Choroid plexus epithelial cell (primary cell): ENCODE data around the gene CA5B.
"Not testable (repeated sequence)": the region's sequence is repeated elsewhere in the genome, so short reads cannot be mapped to it uniquely, and the experiment has no call there.

Experiments used
- DNase-seq: peaks from one replicate; pipeline ENCODE4 v3.0.0-alpha.2; 2010; ENCODE audit warnings: low read depth
- H3K4me3 ChIP-seq: 2 replicates; pipeline ENCODE4 v1.5.1; 2011; ENCODE audit warnings: low read depth, mild to moderate bottlenecking, control low read depth, low read length, moderate library complexity
- TF ChIP-seq, protein P1 (sequence below): conservative IDR thresholded peaks from 2 replicates; pipeline ENCODE4 v1.5.1; 2011; ENCODE audit warnings: low read depth, mild to moderate bottlenecking, control low read depth, inconsistent platforms, low read length, moderate library complexity

CA5B gene

DNA sequence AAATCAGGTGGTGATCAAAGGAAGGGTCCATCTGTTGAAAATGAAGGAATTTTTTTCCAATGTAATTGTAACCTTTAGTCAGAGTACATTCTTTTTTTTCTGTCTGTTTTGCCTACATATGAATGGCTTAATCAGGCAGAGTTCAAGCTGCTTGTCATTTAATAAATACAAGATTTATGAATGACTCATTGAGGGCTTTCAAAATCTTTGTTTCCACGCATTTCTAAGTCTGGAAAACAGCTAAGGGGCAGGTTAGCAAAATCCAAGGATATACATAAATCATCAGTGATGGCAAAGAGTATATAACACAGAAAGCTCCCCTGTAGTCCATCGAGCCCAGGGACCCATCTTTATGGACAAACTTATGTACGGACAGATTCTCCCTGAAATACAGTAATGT is 1.8 kb downstream of the CA5B start:
- H3K4me3 ChIP-seq: no peak overlapping the region
- TF ChIP-seq, protein P1, sequence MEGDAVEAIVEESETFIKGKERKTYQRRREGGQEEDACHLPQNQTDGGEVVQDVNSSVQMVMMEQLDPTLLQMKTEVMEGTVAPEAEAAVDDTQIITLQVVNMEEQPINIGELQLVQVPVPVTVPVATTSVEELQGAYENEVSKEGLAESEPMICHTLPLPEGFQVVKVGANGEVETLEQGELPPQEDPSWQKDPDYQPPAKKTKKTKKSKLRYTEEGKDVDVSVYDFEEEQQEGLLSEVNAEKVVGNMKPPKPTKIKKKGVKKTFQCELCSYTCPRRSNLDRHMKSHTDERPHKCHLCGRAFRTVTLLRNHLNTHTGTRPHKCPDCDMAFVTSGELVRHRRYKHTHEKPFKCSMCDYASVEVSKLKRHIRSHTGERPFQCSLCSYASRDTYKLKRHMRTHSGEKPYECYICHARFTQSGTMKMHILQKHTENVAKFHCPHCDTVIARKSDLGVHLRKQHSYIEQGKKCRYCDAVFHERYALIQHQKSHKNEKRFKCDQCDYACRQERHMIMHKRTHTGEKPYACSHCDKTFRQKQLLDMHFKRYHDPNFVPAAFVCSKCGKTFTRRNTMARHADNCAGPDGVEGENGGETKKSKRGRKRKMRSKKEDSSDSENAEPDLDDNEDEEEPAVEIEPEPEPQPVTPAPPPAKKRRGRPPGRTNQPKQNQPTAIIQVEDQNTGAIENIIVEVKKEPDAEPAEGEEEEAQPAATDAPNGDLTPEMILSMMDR: no peak
- no peak for DNase-seq

DNA sequence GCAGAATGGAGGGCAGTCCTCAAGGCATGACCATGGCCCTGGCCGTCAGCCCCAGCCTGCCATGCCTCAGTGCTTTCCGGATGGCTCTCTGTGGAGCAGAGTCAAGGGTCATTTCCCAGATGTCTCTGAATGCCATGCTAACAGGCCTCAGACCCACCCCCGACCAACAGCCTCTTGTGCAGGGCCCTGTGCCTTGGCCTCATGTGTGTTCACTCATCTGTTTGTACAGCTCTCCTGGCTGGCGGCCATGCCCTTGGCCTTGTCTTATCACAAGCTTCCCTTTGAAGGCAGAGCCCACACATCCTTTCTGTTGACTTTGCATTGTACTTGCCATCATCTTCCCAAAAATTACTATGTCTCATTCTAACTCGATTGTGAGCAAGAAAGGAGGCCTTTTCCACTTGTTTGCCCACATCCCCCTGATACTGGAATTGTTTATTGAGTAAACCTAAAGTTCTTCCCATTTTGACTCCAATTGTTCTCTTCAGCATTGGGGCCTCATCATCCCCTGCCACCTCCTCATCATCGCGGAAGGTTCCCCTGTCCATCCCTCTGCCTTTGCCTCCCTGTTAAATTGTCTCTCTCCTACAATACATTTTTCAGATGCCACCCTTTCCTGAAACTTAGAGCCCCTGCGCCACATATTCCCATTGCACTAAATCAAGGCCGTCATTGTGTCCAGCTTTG is 6.3 kb downstream of the CA5B start:
- no peak for DNase-seq
- no peak overlapping the region for H3K4me3 ChIP-seq
- TF ChIP-seq, protein P1: no peak

DNA sequence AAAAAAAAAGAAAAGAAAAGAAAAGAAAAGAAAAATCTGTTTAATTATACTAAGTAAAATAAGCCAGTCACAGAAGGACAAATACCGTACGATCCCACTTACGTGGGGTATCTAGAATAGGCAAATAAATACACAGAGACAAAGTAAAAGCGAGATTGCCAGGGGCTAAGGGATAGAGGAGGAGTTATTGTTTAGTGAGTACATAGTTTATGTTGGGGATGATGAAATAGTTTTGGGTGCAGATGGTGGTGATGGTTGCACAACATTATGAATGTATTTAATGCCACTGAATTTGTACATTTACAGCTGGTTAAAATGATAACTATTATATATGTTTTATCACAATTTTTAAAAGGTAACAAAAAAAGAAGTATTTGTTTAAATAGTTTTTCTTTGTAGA is 7.1 kb downstream of the CA5B start:
- TF ChIP-seq, protein P1: no peak
- DNase-seq: peak; percentile 38

DNA sequence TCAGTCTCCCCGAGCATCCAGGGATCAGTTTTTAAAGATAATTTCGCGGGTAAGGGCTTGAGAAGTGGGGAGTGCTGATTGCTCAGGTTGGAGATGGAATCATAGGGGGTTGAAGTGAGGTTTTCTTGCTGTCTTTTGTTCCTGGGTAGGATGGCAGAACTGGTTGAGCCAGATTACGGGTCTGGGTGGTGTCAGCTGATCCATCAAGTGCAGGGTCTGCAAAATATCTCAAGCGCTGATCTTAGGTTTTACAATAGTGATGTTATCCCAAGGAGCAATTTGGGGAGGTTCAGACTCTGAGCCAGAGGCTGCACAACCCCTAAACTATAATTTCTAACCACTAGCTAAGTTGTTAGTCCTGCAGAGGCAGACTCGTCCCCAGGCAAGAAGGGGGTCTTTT is 8.6 kb downstream of the CA5B start:
- DNase-seq, H3K4me3 ChIP-seq: not testable (repeated sequence)

More for the DNA sequence above, 7.1 kb downstream of the CA5B start:
- no peak overlapping the region for H3K4me3 ChIP-seq

DNA sequence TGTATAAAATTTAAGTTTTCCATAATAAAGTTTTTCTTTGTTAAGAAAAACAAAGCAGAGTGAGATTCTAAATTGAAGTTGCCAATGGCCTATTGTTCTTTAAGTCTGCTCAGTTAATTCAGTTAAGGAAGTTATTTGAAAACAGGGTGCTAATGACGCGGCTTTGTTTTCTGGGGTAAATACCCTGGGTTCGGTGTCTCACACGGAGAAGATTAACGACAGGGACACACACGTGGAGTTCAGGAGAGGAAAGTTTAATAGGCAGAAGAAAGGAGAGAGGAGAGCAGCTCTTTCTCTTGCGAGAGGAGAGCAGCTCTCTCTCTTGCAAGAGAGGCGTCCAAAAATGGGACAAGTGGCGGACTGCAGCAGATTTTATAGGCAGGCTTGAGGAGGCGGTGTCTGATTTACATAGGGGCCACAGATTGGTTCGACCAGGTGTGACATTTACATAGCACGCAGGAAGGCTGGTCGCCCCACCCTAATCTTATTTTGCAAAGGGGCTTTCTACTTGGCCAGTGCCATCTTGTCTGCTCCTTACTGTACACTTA is 9.6 kb downstream of the CA5B start:
- DNase-seq: no peak
- TF ChIP-seq, protein P1: no peak
- H3K4me3 ChIP-seq: no peak overlapping the region

DNA sequence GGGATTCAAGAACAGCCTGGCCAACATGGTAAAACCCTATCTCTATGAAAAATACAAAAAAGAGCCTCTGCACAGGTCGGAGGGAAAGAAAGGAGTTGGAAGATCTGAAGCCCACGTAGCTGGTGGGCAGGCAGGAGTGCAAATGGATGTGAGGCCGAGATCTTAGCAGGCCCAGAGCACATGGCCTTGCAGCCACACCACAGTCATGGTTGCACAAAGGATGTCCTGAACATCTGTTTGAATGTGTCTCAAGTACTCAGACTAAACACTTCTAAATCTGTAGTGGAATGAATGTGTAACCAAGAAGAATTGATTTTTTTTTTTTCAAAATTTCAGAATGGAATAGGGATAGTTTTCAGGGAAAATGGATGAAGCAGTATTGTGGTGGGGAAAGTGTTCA is 10.8 kb downstream of the CA5B start:
- no peak overlapping the region for H3K4me3 ChIP-seq
- DNase-seq: no peak
- TF ChIP-seq, protein P1: no peak

DNA sequence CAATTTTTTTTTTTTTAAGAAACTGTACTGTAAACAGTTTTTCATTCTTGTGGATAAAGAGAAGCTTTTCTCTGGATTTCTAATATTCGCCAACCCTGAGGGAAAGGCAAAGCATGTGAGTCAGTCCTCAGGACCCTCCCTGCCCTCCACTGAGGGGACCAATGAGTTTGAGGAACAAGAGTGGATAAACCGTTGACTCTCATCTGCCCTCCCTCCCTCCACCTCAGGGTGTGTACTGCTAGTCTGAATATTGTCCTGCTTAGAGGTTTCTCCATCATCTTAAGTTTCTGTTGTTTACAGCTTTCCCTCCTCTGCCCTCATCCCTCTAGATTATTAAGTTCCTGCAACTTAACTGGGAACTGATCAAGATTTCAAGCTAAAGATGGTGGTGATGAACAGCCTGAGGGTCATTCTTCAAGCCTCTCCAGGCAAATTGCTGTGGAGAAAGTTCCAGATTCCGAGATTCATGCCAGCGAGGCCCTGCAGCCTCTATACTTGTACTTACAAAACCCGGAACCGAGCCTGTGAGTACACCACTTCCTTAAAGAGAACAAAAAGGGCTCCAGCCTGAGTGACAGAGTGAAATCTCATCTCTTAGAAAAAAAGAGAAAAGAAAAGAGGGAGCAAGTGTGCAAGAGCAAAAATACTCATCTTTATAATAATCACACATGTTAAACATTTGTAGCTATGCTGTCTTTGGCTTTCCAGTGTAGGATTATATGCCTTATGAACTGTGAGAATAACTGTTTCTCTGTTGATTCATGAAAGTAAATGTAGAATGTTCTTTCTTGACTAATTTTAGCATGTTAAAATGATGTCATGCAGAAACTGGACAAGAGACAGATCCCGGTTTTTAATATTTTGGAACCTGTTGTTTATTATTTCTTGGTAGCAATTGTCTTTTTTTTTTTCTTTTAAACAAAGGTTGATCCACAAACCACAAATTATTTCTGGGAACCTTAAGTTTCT is 11.9 kb downstream of the CA5B start:
- DNase-seq: no peak
- no peak overlapping the region for H3K4me3 ChIP-seq
- TF ChIP-seq, protein P1: no peak
